GM19395 (cell line): Measurements from ENCODE around the gene SCN1A.
A peak's percentile ranks its signal among the peaks of the same experiment; 100 is the strongest.
"Not testable (repeated sequence)": the region's sequence is repeated elsewhere in the genome, so short reads cannot be mapped to it uniquely, and the experiment has no call there.

Source experiments
- ATAC-seq: cut with Tn5 transposase; IDR thresholded peaks from one replicate; pipeline ENCODE4 v1.9.1; 2021; ENCODE audit warnings: mild to moderate bottlenecking, moderate library complexity; ENCODE audit not compliant: unreplicated experiment

SCN1A gene

GRCh38 chr2:165990846-165991245 is 137.0 kb downstream of the SCN1A start:
- no peak for ATAC-seq

GRCh38 chr2:165989851-165990250 is 138.0 kb downstream of the SCN1A start:
- no peak for ATAC-seq

GRCh38 chr2:165985120-165985519 is 142.7 kb downstream of the SCN1A start:
- no peak for ATAC-seq

GRCh38 chr2:165972161-165972560 is 155.7 kb downstream of the SCN1A start:
- not testable (repeated sequence) for ATAC-seq

GRCh38 chr2:165970663-165971062 is 157.2 kb downstream of the SCN1A start:
- no peak for ATAC-seq

GRCh38 chr2:165969227-165969626 is 158.6 kb downstream of the SCN1A start:
- ATAC-seq = no peak

- no peak for ATAC-seq
Observed at GRCh38 chr2:165967746-165968145, 160.1 kb downstream of the SCN1A start.

GRCh38 chr2:165961818-165962217 is 166.0 kb downstream of the SCN1A start:
- no peak for ATAC-seq

GRCh38 chr2:165959371-165959770 is 168.4 kb downstream of the SCN1A start:
- no peak for ATAC-seq

GRCh38 chr2:165958313-165958960 is 169.4 kb downstream of the SCN1A start:
- ATAC-seq = no peak

- ATAC-seq = no peak
Observed at GRCh38 chr2:165957030-165957675, 170.7 kb downstream of the SCN1A start.

- peak; percentile 94 for ATAC-seq
Observed at GRCh38 chr2:165953655-165954606, 173.9 kb downstream of the SCN1A start, which contains the start of gene TTC21B. Gene TTC21B (minus strand): TSS chr2:165953776. CDS start chr2:165953705, 71 bp downstream.

GRCh38 chr2:165953306-165953654 is 174.5 kb downstream of the SCN1A start:
- peak; percentile 48 for ATAC-seq

GRCh38 chr2:165952741-165953211 is 175.0 kb downstream of the SCN1A start:
- ATAC-seq = no peak

GRCh38 chr2:165952085-165952484 is 175.7 kb downstream of the SCN1A start:
- ATAC-seq = no peak

GRCh38 chr2:165950438-165950837 is 177.4 kb downstream of the SCN1A start:
- no peak for ATAC-seq

- no peak for ATAC-seq
Observed at GRCh38 chr2:165941827-165942226, 186.0 kb downstream of the SCN1A start.

GRCh38 chr2:165938237-165938636 is 189.6 kb downstream of the SCN1A start:
- ATAC-seq = no peak
